ENCODE data around the gene THSD4.

DNA sequence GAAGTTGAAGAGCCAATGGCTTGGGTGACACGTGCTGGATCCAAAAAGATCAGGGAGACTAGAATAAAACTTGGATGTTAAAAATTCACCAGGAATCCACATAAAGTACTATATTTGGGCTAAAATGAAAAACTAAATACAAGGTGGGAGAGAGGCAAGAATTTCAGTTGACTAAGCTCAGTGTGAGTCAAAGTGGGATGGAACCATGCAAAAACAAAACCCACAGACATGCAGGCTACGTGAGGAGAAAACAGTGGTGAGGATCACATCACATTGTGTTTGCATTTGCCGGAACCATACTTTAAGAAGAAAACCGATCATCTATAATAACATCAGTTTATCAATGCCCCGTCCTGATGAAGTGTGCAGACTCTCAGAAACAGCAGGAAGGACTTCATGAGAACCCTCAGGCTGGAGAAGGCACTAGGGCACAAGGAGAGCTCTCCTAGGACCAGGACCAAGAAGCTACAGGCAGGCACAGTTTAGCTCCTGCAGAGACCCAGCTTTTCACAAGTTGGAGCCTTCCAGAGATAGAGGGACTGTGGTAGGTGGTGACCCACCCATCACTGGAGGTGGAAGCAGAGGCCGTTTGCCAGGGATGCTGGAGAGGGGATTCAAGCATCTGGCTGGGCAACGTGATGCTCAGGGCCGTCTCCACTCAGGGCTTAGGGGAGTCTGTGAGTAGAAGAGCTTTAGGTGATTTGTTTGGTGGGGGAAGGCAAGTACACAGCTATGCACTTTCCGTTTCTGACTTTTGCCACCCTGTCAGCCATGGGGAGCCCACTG lies 666.1 kb downstream of the THSD4 start:
- no peak for TF ChIP-seq EZH2 (IDR thresholded peaks at IDR 0.05; ENCODE audit: low read depth)
- TF ChIP-seq, protein P1, sequence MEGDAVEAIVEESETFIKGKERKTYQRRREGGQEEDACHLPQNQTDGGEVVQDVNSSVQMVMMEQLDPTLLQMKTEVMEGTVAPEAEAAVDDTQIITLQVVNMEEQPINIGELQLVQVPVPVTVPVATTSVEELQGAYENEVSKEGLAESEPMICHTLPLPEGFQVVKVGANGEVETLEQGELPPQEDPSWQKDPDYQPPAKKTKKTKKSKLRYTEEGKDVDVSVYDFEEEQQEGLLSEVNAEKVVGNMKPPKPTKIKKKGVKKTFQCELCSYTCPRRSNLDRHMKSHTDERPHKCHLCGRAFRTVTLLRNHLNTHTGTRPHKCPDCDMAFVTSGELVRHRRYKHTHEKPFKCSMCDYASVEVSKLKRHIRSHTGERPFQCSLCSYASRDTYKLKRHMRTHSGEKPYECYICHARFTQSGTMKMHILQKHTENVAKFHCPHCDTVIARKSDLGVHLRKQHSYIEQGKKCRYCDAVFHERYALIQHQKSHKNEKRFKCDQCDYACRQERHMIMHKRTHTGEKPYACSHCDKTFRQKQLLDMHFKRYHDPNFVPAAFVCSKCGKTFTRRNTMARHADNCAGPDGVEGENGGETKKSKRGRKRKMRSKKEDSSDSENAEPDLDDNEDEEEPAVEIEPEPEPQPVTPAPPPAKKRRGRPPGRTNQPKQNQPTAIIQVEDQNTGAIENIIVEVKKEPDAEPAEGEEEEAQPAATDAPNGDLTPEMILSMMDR (conservative IDR thresholded peaks at IDR 0.05): no peak
